Activated CD4-positive, alpha-beta T cell treated with anti-CD3 and anti-CD28 coated beads, Interleukin-2, amount 10 ng/mL, durations not matched to agents 24 days and 14 days (primary cell): Measurements from ENCODE around the gene RAB44. TPM values are rescaled to one million over a fixed set of nuclear protein-coding genes. Genes with fewer than 3 reads are reported as not detected.
A peak's percentile ranks its signal among the peaks of the same experiment; 100 is the strongest.
"Not testable (repeated sequence)": the region's sequence is repeated elsewhere in the genome, so short reads cannot be mapped to it uniquely, and the experiment has no call there.

Experiments
- DNase-seq: peaks from one replicate; pipeline ENCODE4 v3.0.0; 2022
- H3K27ac Mint-ChIP-seq: one replicate; pipeline ENCODE4 v1.8.0; 2022; ENCODE audit warnings: mild to moderate bottlenecking, mixed read lengths
- H3K27me3 Mint-ChIP-seq: one replicate; pipeline ENCODE4 v1.8.0; 2022; ENCODE audit warnings: mixed read lengths
- H3K36me3 Mint-ChIP-seq: one replicate; pipeline ENCODE4 v1.8.0; 2022; ENCODE audit warnings: low read depth, mild to moderate bottlenecking, mixed read lengths
- H3K4me1 Mint-ChIP-seq: one replicate; pipeline ENCODE4 v1.8.0; 2021; ENCODE audit warnings: mixed read lengths
- H3K4me3 Mint-ChIP-seq: one replicate; pipeline ENCODE4 v1.8.0; 2022; ENCODE audit warnings: mild to moderate bottlenecking, moderate library complexity, mixed read lengths
- H3K9me3 Mint-ChIP-seq: one replicate; pipeline ENCODE4 v1.8.0; 2021; ENCODE audit warnings: mixed read lengths
- intact Hi-C: fragments of 100-400 bp; cut with micrococcal nuclease; formaldehyde crosslinking; loops from one replicate; pipeline ENCODE4 v1.15.1; 2023
- total RNA-seq: library from RNA; stranded (reverse); gene quantifications from 2 replicates; pipeline ENCODE4 v1.2.3, GENCODE V29; 2022

Gene RAB44
- total RNA-seq = 0.07 TPM in 1 of 2 replicates, not detected in the other

- no peak within 1 kb of the TSS for H3K4me3 Mint-ChIP-seq
- H3K4me1 Mint-ChIP-seq = peaks cover 26% of the 10 kb centered on the region
- intact Hi-C loops = no loop called here
- H3K36me3 Mint-ChIP-seq = no peaks in the 10 kb centered on the region
- DNase-seq = no peak
- no peaks in the 10 kb centered on the region for H3K9me3 Mint-ChIP-seq
- H3K27me3 Mint-ChIP-seq = no peaks in the 10 kb centered on the region
- peak within 1 kb of the TSS; percentile 54 for H3K27ac Mint-ChIP-seq
Measured at GRCh38 chr6:36697481-36697903, at the start of gene RAB44. RAB44 (plus strand) TSS chr6:36697826; CDS start chr6:36704236, 6,410 bp downstream.

GRCh38 chr6:36649086-36649485 is 48.5 kb upstream of the RAB44 start:
- H3K9me3 Mint-ChIP-seq = no peaks in the 10 kb centered on the region
- H3K4me3 Mint-ChIP-seq = no peak overlapping the region
- peaks cover 2% of the 10 kb centered on the region for H3K4me1 Mint-ChIP-seq
- intact Hi-C loops = no loop called here
- no peak for DNase-seq
- no peaks in the 10 kb centered on the region for H3K36me3 Mint-ChIP-seq
- peaks cover 30% of the 10 kb centered on the region for H3K27me3 Mint-ChIP-seq
- no peak overlapping the region for H3K27ac Mint-ChIP-seq

GRCh38 chr6:36649701-36650484 is 47.7 kb upstream of the RAB44 start:
- Mint-ChIP-seq H3K4me3 (no peak overlapping the region), H3K27ac (peak overlapping the region; percentile 41), H3K27me3 (peaks cover 37% of the 10 kb centered on the region), H3K9me3 (no peaks in the 10 kb centered on the region), H3K4me1 (peaks cover 2% of the 10 kb centered on the region), H3K36me3 (no peaks in the 10 kb centered on the region)
- DNase-seq = no peak
- intact Hi-C loops = no loop called here

- DNase-seq = no peak
- intact Hi-C loops = no loop called here
- H3K9me3 Mint-ChIP-seq = no peaks in the 10 kb centered on the region
Measured at GRCh38 chr6:36650848-36651478, 46.7 kb upstream of the RAB44 start.

GRCh38 chr6:36651659-36652379 is 45.8 kb upstream of the RAB44 start:
- Mint-ChIP-seq H3K9me3 (no peaks in the 10 kb centered on the region), H3K36me3 (no peaks in the 10 kb centered on the region), H3K27me3 (peaks cover 50% of the 10 kb centered on the region), H3K4me1 (peaks cover 4% of the 10 kb centered on the region), H3K4me3 (no peak overlapping the region), H3K27ac (no peak overlapping the region)
- intact Hi-C loops = no loop called here
- DNase-seq = no peak

More at GRCh38 chr6:36650848-36651478, 46.7 kb upstream of the RAB44 start:
- no peak overlapping the region for H3K27ac Mint-ChIP-seq
- H3K4me1 Mint-ChIP-seq = peaks cover 4% of the 10 kb centered on the region
- peaks cover 45% of the 10 kb centered on the region for H3K27me3 Mint-ChIP-seq
- no peaks in the 10 kb centered on the region for H3K36me3 Mint-ChIP-seq
- no peak overlapping the region for H3K4me3 Mint-ChIP-seq

GRCh38 chr6:36654469-36654868 is 43.2 kb upstream of the RAB44 start:
- H3K4me3 Mint-ChIP-seq, H3K4me1 Mint-ChIP-seq, DNase-seq, intact Hi-C loops, H3K36me3 Mint-ChIP-seq, H3K27ac Mint-ChIP-seq, H3K9me3 Mint-ChIP-seq: not testable (repeated sequence)
- H3K27me3 Mint-ChIP-seq = peaks cover 60% of the 10 kb centered on the region

- Mint-ChIP-seq H3K36me3 (no peaks in the 10 kb centered on the region), H3K27ac (no peak overlapping the region), H3K27me3 (peaks cover 62% of the 10 kb centered on the region), H3K9me3 (no peaks in the 10 kb centered on the region), H3K4me1 (peaks cover 4% of the 10 kb centered on the region), H3K4me3 (no peak overlapping the region)
- DNase-seq = no peak
- intact Hi-C loops = no loop called here
Measured at GRCh38 chr6:36655085-36655724, 42.4 kb upstream of the RAB44 start.

GRCh38 chr6:36656441-36656840 is 41.2 kb upstream of the RAB44 start:
- Mint-ChIP-seq H3K36me3 (no peaks in the 10 kb centered on the region), H3K27ac (no peak overlapping the region), H3K27me3 (peaks cover 56% of the 10 kb centered on the region), H3K4me1 (peaks cover 4% of the 10 kb centered on the region), H3K4me3 (no peak overlapping the region), H3K9me3 (no peaks in the 10 kb centered on the region)
- intact Hi-C loops = no loop called here
- no peak for DNase-seq

- intact Hi-C loops = no loop called here
- H3K4me3 Mint-ChIP-seq = no peak overlapping the region
- no peaks in the 10 kb centered on the region for H3K9me3 Mint-ChIP-seq
- DNase-seq = no peak
- H3K4me1 Mint-ChIP-seq = peaks cover 7% of the 10 kb centered on the region
- H3K27ac Mint-ChIP-seq = no peak overlapping the region
- peaks cover 54% of the 10 kb centered on the region for H3K27me3 Mint-ChIP-seq
- no peaks in the 10 kb centered on the region for H3K36me3 Mint-ChIP-seq
Measured at GRCh38 chr6:36657271-36657670, 40.4 kb upstream of the RAB44 start.

GRCh38 chr6:36657942-36658544 is 39.6 kb upstream of the RAB44 start:
- intact Hi-C loops = no loop called here
- DNase-seq = no peak
- Mint-ChIP-seq H3K4me3 (no peak overlapping the region), H3K27me3 (peaks cover 54% of the 10 kb centered on the region), H3K9me3 (no peaks in the 10 kb centered on the region), H3K27ac (no peak overlapping the region), H3K36me3 (no peaks in the 10 kb centered on the region), H3K4me1 (peaks cover 14% of the 10 kb centered on the region)

- H3K9me3 Mint-ChIP-seq = no peaks in the 10 kb centered on the region
- H3K4me1 Mint-ChIP-seq = peaks cover 20% of the 10 kb centered on the region
- no peak for DNase-seq
- peaks cover 50% of the 10 kb centered on the region for H3K27me3 Mint-ChIP-seq
- no peaks in the 10 kb centered on the region for H3K36me3 Mint-ChIP-seq
- no peak overlapping the region for H3K4me3 Mint-ChIP-seq
- intact Hi-C loops = no loop called here
- no peak overlapping the region for H3K27ac Mint-ChIP-seq
Measured at GRCh38 chr6:36659271-36659670, 38.4 kb upstream of the RAB44 start.

- Mint-ChIP-seq H3K27me3 (peaks cover 35% of the 10 kb centered on the region), H3K4me3 (no peak overlapping the region), H3K36me3 (no peaks in the 10 kb centered on the region), H3K9me3 (no peaks in the 10 kb centered on the region), H3K27ac (no peak overlapping the region), H3K4me1 (peaks cover 16% of the 10 kb centered on the region)
- intact Hi-C loops = no loop called here
- DNase-seq = peak; percentile 64
Measured at GRCh38 chr6:36660771-36661471, 36.7 kb upstream of the RAB44 start.

GRCh38 chr6:36662380-36662779 is 35.2 kb upstream of the RAB44 start:
- no peak overlapping the region for H3K4me3 Mint-ChIP-seq
- H3K36me3 Mint-ChIP-seq = no peaks in the 10 kb centered on the region
- no peaks in the 10 kb centered on the region for H3K9me3 Mint-ChIP-seq
- intact Hi-C loops = no loop called here
- peaks cover 27% of the 10 kb centered on the region for H3K27me3 Mint-ChIP-seq
- peaks cover 17% of the 10 kb centered on the region for H3K4me1 Mint-ChIP-seq
- no peak overlapping the region for H3K27ac Mint-ChIP-seq
- DNase-seq = no peak
